Measurements from ENCODE around the gene ACACA.
A peak's percentile ranks its signal among the peaks of the same experiment; 100 is the strongest.

The ACACA gene

GRCh38 chr17:37100231-37100630, 306.4 kb downstream of the ACACA start:
- Histone ChIP-seq H3F3A (ENCODE audit: insufficient read depth, low read length) (no peaks in the 10 kb centered on the region), H4K20me1 (ENCODE audit: insufficient read depth, low read length) (no peaks in the 10 kb centered on the region), H2AFZ (ENCODE audit: low read length) (no peak overlapping the region), H3K79me2 (ENCODE audit: low read length) (no peaks in the 10 kb centered on the region), H3K27ac (ENCODE audit: low read length) (peak overlapping the region; percentile 26; the same call in 1 of the 2 replicates), H3K9ac (ENCODE audit: low read length) (no peak overlapping the region), H3K36me3 (replicated peaks; ENCODE audit: insufficient read depth, low read length) (no peaks in the 10 kb centered on the region), H3K9me3 (replicated peaks; ENCODE audit: insufficient read depth, low read length) (no peaks in the 10 kb centered on the region), H3K4me1 (ENCODE audit: low read length) (0 out of 2 replicates have a peak, but pooled peaks cover 3% of the 10 kb centered on the region), H3K9me2 (replicated peaks; ENCODE audit: insufficient read depth, low read length) (no peaks in the 10 kb centered on the region), H3K4me3 (ENCODE audit: low read length) (no peak overlapping the region), H3K4me2 (ENCODE audit: low read depth, low read length) (0 out of 2 replicates have a peak overlapping the region, but pooled peaks have one; percentile 8), H3K27me3 (replicated peaks; ENCODE audit: insufficient read depth, low read length) (no peaks in the 10 kb centered on the region)
- TF ChIP-seq EZH2phosphoT487 (IDR thresholded peaks at IDR 0.05; ENCODE audit: low read length) (no peak), EZH2 (optimal IDR thresholded peaks at IDR 0.05; ENCODE audit: low read depth, low read length) (no peak), CTCF (IDR thresholded peaks at IDR 0.05; ENCODE audit: low read length) (no peak)
- DNase-seq = no peak

GRCh38 chr17:37098910-37099664, 307.5 kb downstream of the ACACA start:
- H3K36me3 ChIP-seq (replicated peaks; ENCODE audit: insufficient read depth, low read length) = no peaks in the 10 kb centered on the region
- no peak for DNase-seq
- H3K9me2 ChIP-seq (replicated peaks; ENCODE audit: insufficient read depth, low read length) = no peaks in the 10 kb centered on the region
- TF ChIP-seq EZH2 (optimal IDR thresholded peaks at IDR 0.05; ENCODE audit: low read depth, low read length) (no peak), EZH2phosphoT487 (IDR thresholded peaks at IDR 0.05; ENCODE audit: low read length) (no peak), CTCF (IDR thresholded peaks at IDR 0.05; ENCODE audit: low read length) (no peak)
- H3K27me3 ChIP-seq (replicated peaks; ENCODE audit: insufficient read depth, low read length) = no peaks in the 10 kb centered on the region
- no peaks in the 10 kb centered on the region for H3F3A ChIP-seq (ENCODE audit: insufficient read depth, low read length)
- no peak overlapping the region for H3K4me2 ChIP-seq (ENCODE audit: low read depth, low read length)
- no peaks in the 10 kb centered on the region for H3K9me3 ChIP-seq (replicated peaks; ENCODE audit: insufficient read depth, low read length)
- H3K79me2 ChIP-seq (ENCODE audit: low read length) = no peaks in the 10 kb centered on the region
- H3K9ac ChIP-seq (ENCODE audit: low read length) = no peak overlapping the region
- 0 out of 2 replicates have a peak, but pooled peaks cover 3% of the 10 kb centered on the region for H3K4me1 ChIP-seq (ENCODE audit: low read length)
- H4K20me1 ChIP-seq (ENCODE audit: insufficient read depth, low read length) = no peaks in the 10 kb centered on the region
- no peak overlapping the region for H3K4me3 ChIP-seq (ENCODE audit: low read length)
- no peak overlapping the region for H3K27ac ChIP-seq (ENCODE audit: low read length)
- no peak overlapping the region for H2AFZ ChIP-seq (ENCODE audit: low read length)

GRCh38 chr17:37098152-37098551, 308.5 kb downstream of the ACACA start:
- TF ChIP-seq EZH2phosphoT487 (IDR thresholded peaks at IDR 0.05; ENCODE audit: low read length) (no peak), EZH2 (optimal IDR thresholded peaks at IDR 0.05; ENCODE audit: low read depth, low read length) (no peak), CTCF (IDR thresholded peaks at IDR 0.05; ENCODE audit: low read length) (no peak)
- Histone ChIP-seq H2AFZ (ENCODE audit: low read length) (no peak overlapping the region), H3K4me1 (ENCODE audit: low read length) (0 out of 2 replicates have a peak, but pooled peaks cover 3% of the 10 kb centered on the region), H3K4me2 (ENCODE audit: low read depth, low read length) (no peak overlapping the region), H4K20me1 (ENCODE audit: insufficient read depth, low read length) (no peaks in the 10 kb centered on the region), H3K27me3 (replicated peaks; ENCODE audit: insufficient read depth, low read length) (no peaks in the 10 kb centered on the region), H3K9me3 (replicated peaks; ENCODE audit: insufficient read depth, low read length) (no peaks in the 10 kb centered on the region), H3K27ac (ENCODE audit: low read length) (no peak overlapping the region), H3F3A (ENCODE audit: insufficient read depth, low read length) (no peaks in the 10 kb centered on the region), H3K9ac (ENCODE audit: low read length) (no peak overlapping the region), H3K9me2 (replicated peaks; ENCODE audit: insufficient read depth, low read length) (no peaks in the 10 kb centered on the region), H3K79me2 (ENCODE audit: low read length) (no peaks in the 10 kb centered on the region), H3K36me3 (replicated peaks; ENCODE audit: insufficient read depth, low read length) (no peaks in the 10 kb centered on the region), H3K4me3 (ENCODE audit: low read length) (no peak overlapping the region)
- no peak for DNase-seq

Data from MM.1S (cell line).